Diencephalon (tissue), 1 donor: ENCODE measurements around the gene UBE3B. TPM values are rescaled to one million over a fixed set of nuclear protein-coding genes. Genes with fewer than 3 reads are reported as not detected.

Experiments
- total RNA-seq: library from RNA; depleted of rRNA; stranded (reverse); fragments of >200 nt; gene quantifications from one replicate; pipeline ENCODE4 v1.2.3, GENCODE V29; 2014

UBE3B gene, protein sequence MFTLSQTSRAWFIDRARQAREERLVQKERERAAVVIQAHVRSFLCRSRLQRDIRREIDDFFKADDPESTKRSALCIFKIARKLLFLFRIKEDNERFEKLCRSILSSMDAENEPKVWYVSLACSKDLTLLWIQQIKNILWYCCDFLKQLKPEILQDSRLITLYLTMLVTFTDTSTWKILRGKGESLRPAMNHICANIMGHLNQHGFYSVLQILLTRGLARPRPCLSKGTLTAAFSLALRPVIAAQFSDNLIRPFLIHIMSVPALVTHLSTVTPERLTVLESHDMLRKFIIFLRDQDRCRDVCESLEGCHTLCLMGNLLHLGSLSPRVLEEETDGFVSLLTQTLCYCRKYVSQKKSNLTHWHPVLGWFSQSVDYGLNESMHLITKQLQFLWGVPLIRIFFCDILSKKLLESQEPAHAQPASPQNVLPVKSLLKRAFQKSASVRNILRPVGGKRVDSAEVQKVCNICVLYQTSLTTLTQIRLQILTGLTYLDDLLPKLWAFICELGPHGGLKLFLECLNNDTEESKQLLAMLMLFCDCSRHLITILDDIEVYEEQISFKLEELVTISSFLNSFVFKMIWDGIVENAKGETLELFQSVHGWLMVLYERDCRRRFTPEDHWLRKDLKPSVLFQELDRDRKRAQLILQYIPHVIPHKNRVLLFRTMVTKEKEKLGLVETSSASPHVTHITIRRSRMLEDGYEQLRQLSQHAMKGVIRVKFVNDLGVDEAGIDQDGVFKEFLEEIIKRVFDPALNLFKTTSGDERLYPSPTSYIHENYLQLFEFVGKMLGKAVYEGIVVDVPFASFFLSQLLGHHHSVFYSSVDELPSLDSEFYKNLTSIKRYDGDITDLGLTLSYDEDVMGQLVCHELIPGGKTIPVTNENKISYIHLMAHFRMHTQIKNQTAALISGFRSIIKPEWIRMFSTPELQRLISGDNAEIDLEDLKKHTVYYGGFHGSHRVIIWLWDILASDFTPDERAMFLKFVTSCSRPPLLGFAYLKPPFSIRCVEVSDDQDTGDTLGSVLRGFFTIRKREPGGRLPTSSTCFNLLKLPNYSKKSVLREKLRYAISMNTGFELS
- total RNA-seq, result 27.5 TPM

DNA sequence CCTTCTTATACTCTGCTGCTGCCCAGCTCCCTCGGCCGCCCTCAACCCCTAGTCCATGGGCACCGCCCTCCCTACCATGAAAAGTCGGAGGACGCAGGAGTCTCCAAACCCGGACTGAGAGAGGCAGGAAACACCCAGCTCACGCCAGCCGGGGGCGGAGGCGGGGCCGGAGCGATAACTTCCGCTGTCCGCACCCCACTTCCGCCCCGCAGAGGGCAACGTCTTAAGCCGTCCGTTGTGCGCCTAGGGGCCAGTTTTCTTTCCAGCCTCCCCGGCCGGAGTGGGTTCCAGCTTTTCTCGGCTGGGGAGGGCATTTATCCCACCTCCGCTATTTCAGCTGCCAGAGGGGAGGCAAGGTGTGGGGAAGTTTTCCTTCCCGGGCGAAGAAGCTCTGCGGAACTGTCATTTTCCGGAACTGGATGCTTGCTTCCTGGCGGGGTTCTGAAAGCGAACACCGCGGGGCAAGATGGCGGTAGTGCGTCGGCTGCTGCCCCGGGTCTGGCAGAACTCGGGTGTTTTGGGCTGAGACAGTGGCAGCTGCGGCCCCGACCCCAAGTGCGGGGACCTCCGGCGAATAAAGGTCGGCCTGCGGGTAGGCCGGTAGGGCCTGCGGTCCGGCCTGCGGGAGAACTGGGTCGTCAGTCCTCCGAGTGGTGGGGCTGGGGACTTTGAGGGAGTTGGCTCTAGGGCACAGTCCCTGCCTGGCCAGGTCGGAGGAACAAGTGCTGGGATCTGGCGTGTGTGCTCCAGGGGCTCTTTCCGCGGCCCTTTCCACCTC is at the start of gene UBE3B, which contains the start of gene KCTD10:
Gene UBE3B, plus strand, starts transcription at position 450 of the 778 bp plus-strand sequence. CDS start 5,918 bp downstream, outside the sequence.
Gene KCTD10, minus strand, starts transcription at position 116 of the 778 bp plus-strand sequence. Its CDS starts 38 bp downstream, at position 78.

DNA sequence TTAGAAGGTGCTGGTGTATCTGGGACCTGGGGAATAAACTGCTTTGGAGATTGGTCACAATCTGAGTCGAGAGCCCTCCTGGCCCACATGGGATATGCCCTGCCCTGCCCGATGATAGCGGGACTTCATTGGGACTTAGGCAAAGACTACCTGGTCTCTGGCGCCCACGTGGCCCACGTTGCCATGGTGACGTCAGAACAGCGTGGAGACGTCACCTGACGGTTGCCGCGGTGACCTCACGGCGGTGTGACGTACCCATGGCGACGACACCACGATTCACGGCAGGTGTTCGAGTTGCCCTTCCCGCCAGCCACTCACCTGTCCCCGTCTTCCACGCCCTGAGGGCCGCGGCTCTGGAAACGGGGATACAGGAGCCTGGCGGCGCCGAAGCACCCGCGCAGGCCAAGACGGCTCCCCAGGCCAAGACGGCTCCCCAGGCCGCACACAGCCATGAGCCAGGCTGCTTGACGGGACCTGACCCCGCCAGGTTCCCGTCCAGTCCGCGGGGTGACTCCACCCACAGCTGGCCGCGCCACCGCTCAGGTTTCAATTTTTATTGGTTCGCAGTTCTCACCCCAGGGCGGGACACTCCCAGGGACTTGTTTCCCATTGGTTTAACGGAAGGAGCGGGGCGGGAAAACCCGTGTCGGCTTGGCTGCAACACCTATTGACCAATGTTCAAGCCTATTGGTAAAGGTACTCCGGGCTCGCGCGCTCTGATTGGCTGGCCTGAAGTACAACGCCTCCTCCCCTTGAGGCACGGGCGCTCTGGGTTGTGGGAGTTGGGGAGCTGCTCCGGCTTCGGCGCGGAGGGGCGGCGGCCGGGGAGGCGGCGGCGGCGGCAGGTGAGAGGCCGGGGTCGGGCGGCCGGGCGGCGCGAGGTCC is 95.8 kb downstream of the UBE3B start, which contains the start of the genes MMAB and MVK:
Gene MMAB, minus strand, starts transcription at position 476 of the 885 bp plus-strand sequence. Its CDS starts 24 bp downstream, at position 452.
Gene MVK, plus strand, starts transcription at position 766 of the 885 bp plus-strand sequence. CDS start 1,029 bp downstream, outside the sequence.

Other genes starting within 250 kb of the UBE3B start
- 0.23 TPM for gene FOXN4, start 168.3 kb upstream of the UBE3B start, total RNA-seq
- gene MYO1H, start 129.7 kb upstream of the UBE3B start, total RNA-seq, result 1.4 TPM
- gene KCTD10, start 334 bp upstream of the UBE3B start, total RNA-seq, result 42.4 TPM
- 19.6 TPM for gene MMAB, start 95.9 kb downstream of the UBE3B start, total RNA-seq
- gene MVK, start 96.2 kb downstream of the UBE3B start, total RNA-seq, result 16.4 TPM
- 10.1 TPM for gene FAM222A, start 236.2 kb downstream of the UBE3B start, total RNA-seq